Esophagus squamous epithelium (tissue), 5 donors: ENCODE measurements around the gene BBOX1. TPM values are rescaled to one million over a fixed set of nuclear protein-coding genes. Genes with fewer than 3 reads are reported as not detected.
A peak's percentile ranks its signal among the peaks of the same experiment; 100 is the strongest.

Experiments used
- DNase-seq: peaks from one replicate; lab custom pipeline; 2025; lab: John Stamatoyannopoulos, UW
- H3K27ac ChIP-seq, 4 donors: fragments of 200-600 bp; sonication (generic); one replicate each; pipeline ENCODE4 v1.5.1; 2016 to 2019; ENCODE audit warnings: mild to moderate bottlenecking in 1 of 4
- H3K27me3 ChIP-seq, 4 donors: fragments of 200-600 bp; sonication (generic); 1 replicate in 3 of 4; 2 replicates in 1 of 4; pipeline versions ENCODE4 v1.5.1 to v1.6.0; 2017 to 2021; ENCODE audit warnings: antibody characterized with exemption in 1 of 4
- H3K36me3 ChIP-seq, 3 donors: fragments of 200-600 bp; sonication (generic); one replicate each; pipeline ENCODE4 v1.5.1; 2016 to 2019
- H3K4me1 ChIP-seq, 3 donors: fragments of 200-600 bp; sonication (generic); one replicate each; pipeline ENCODE4 v1.5.1; 2017 to 2019
- H3K4me3 ChIP-seq, 4 donors: fragments of 200-600 bp; sonication (generic); 1 replicate in 3 of 4; 2 replicates in 1 of 4; pipeline ENCODE4 v1.5.1; 2016 to 2019; ENCODE audit warnings: mild to moderate bottlenecking in 2 of 4, moderate library complexity in 1 of 4
- H3K9me3 ChIP-seq, 3 donors: fragments of 200-600 bp; sonication (generic); one replicate each; pipeline ENCODE4 v1.5.1; 2016 to 2019
- POLR2A ChIP-seq, 4 donors: fragments of 450-650 bp; IDR thresholded peaks; one replicate each; pipeline ENCODE4 v1.6.1; 2017; ENCODE audit warnings: antibody characterized with exemption in 4 of 4, mild to moderate bottlenecking in 4 of 4, moderate library complexity in 3 of 4
- WGBS, 2 donors: methylation state at CpG; one replicate each; pipeline ENCODE4 v1.1.5; 2018; 5-methylcytosine and 5-hydroxymethylcytosine counted together
- intact Hi-C: fragments of 100-400 bp; cut with DNase I; formaldehyde crosslinking; loops from one replicate; pipeline ENCODE4 v1.15.0; 2022
- total RNA-seq, 4 donors: library from RNA; depleted of rRNA; stranded (reverse); fragments of >200 nt; gene quantifications; one replicate each; pipeline ENCODE4 v1.1.0, GENCODE V29; 2016
- TF ChIP-seq, protein P1 (sequence below), 6 experiments: fragments of 450-650 bp in 4 of 6; fragments of 200-600 bp in 2 of 6; sonication (generic) in 2 of 6; IDR thresholded peaks; one replicate each; pipeline ENCODE4 v1.5.1; 2016 to 2019; ENCODE audit warnings: antibody characterized with exemption in 6 of 6, mild to moderate bottlenecking in 4 of 6, moderate library complexity in 4 of 6
- donor health status: DM: yes; HTN: yes; CAD: no.

The BBOX1 gene
- total RNA-seq, 4 donors from 2014 or later = 6.0 to 25.9 (median 14.0) TPM

DNA sequence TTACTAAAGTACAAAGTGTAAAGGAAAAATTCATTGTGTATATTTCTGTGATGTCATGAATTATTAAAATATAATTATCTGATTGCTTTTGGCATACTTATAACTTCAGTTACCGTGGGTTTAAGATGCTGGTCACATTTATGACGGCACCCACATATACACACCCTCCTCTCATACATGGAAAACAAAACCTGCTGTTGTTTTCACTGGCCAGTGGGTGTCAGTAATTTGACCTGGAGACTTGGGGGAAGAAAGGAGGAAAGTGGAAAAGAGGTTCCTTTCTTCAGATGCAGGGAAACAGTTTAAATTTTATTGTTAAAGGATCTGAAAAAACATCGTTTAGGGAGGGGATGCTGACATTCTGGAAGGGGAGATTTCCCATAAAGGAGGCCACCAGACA is 742 bp upstream of the BBOX1 start:
- no peak for TF ChIP-seq POLR2A (IDR thresholded peaks at IDR 0.05)
- TF ChIP-seq, protein P1, sequence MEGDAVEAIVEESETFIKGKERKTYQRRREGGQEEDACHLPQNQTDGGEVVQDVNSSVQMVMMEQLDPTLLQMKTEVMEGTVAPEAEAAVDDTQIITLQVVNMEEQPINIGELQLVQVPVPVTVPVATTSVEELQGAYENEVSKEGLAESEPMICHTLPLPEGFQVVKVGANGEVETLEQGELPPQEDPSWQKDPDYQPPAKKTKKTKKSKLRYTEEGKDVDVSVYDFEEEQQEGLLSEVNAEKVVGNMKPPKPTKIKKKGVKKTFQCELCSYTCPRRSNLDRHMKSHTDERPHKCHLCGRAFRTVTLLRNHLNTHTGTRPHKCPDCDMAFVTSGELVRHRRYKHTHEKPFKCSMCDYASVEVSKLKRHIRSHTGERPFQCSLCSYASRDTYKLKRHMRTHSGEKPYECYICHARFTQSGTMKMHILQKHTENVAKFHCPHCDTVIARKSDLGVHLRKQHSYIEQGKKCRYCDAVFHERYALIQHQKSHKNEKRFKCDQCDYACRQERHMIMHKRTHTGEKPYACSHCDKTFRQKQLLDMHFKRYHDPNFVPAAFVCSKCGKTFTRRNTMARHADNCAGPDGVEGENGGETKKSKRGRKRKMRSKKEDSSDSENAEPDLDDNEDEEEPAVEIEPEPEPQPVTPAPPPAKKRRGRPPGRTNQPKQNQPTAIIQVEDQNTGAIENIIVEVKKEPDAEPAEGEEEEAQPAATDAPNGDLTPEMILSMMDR (IDR thresholded peaks at IDR 0.05) = peak in 2 of 6 experiments; percentile 10 to 25
- no peak overlapping the region for H3K4me3 ChIP-seq
- H3K9me3 ChIP-seq = peaks cover 0 to 15% (median 13%) of the 10 kb centered on the region in 3 donors
- peaks cover 6 to 35% (median 18%) of the 10 kb centered on the region in 3 donors for H3K4me1 ChIP-seq
- no peaks in the 10 kb centered on the region for H3K36me3 ChIP-seq
- intact Hi-C loops = no loop called here
- DNase-seq = no peak
- no peaks in the 10 kb centered on the region for H3K27me3 ChIP-seq
- 31 to 45% methylated on average over 3 of the region's 3 CpGs for WGBS, 2 donors
- peak overlapping the region; percentile 22 to 84 (median 74) for H3K27ac ChIP-seq

DNA sequence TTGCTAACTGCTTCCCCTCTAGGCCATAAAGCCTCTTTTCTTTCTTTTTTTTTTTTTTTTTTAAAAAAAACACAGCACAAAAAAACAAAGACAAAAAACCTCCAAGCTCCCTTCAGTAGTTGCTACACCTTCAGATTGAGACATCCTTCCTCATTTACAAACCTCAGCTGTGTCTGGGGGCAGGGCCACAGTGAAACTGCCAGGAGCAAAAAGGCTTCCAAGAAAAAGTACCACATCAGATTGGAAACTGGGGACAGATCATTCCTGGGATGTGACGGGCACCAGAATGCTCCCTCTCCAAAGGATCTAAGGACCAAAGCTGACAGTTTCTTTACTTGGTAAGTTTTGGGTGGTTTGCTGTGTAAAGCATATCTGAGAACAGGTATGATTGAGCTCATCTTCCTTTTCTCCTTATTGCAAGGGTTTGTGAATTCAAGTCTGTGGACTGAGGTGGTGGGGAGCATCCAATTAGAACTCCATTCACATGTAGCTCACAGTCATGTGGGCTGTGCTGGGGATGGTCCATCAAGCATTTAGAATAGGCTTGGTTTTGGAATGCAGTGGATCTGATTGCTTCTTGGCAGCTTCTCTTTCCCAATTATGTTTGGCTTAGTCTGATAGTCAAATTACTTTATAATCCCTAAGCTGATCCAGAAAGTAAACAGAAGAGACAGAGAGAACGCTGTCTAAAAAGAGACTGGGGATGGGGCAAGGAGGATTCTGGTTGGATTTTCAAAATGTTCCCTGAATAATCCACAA is 705 bp downstream of the BBOX1 start:
- DNase-seq = no peak
- H3K36me3 ChIP-seq = no peaks in the 10 kb centered on the region
- peak overlapping the region; percentile 60 to 84 (median 74) for H3K27ac ChIP-seq
- intact Hi-C loops = no loop called here
- peaks cover 6 to 35% (median 18%) of the 10 kb centered on the region in 3 donors for H3K4me1 ChIP-seq
- H3K9me3 ChIP-seq = peaks cover 0 to 15% (median 13%) of the 10 kb centered on the region in 3 donors
- H3K27me3 ChIP-seq = no peaks in the 10 kb centered on the region
- no peak for TF ChIP-seq POLR2A (IDR thresholded peaks at IDR 0.05)
- TF ChIP-seq, protein P1 (IDR thresholded peaks at IDR 0.05) = no peak
- WGBS, 2 donors = 15 to 34% methylated on average over 2 of the region's 2 CpGs
- H3K4me3 ChIP-seq = peak overlapping the region in 3 of 4 donors; percentile 12 to 33 (median 25)

DNA sequence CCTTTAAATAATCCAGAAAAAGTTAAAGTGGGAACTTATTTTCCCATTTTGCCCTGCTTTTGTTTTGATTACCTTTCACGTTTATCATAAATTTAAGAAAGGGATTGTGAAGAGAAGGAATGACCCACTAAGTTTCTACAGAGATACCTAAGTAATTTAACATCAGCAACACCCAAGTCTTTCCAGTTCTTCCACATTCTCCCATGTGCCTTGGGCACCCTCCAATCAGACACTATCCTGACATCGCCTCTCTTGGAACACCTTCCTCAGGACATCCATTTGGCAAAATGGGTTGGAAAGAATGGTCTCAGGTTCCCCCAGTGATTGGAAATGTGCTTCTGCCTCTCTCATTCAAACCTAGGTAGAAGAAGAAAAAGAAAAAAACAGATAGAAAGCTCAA is 6.3 kb downstream of the BBOX1 start:
- H3K9me3 ChIP-seq = peaks cover 0 to 12% (median 5%) of the 10 kb centered on the region in 3 donors
- DNase-seq = no peak
- intact Hi-C loops = no loop called here
- no peak overlapping the region for H3K4me3 ChIP-seq
- H3K27ac ChIP-seq = peak overlapping the region in 2 of 4 donors; percentile 4 to 36
- WGBS, 2 donors = 27 to 65% methylated on average over 2 of the region's 2 CpGs
- TF ChIP-seq, protein P1 (IDR thresholded peaks at IDR 0.05) = no peak
- no peak for TF ChIP-seq POLR2A (IDR thresholded peaks at IDR 0.05)
- no peaks in the 10 kb centered on the region for H3K27me3 ChIP-seq
- no peaks in the 10 kb centered on the region for H3K36me3 ChIP-seq
- H3K4me1 ChIP-seq = peaks cover 0 to 16% (median 2%) of the 10 kb centered on the region in 3 donors

DNA sequence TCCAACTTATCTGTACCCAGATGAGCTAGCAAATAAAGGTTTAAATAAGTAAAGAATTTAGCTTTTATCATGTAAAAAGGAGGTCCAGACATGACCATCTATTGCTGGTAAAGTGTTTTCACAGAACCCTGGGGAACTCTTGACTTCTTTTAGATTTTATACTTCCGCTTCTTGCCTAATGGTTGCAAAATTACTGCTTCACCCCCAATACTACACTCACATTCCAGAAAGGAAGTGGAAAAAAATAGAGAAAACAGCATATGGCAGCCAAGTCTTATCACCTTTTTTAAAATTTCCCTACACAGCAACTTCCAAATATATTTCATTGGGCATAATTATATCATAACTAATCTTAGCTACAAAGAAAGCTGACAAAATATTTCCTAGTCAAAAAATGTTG is 12.1 kb downstream of the BBOX1 start:
- Histone ChIP-seq H3K36me3 (peaks cover 0 to 4% (median 0%) of the 10 kb centered on the region in 3 donors), H3K27me3 (no peaks in the 10 kb centered on the region), H3K4me1 (peaks cover 0 to 8% (median 0%) of the 10 kb centered on the region in 3 donors), H3K9me3 (peaks cover 0 to 5% (median 0%) of the 10 kb centered on the region in 3 donors), H3K27ac (no peak overlapping the region), H3K4me3 (no peak overlapping the region)
- DNase-seq = no peak
- 79 to 95% methylated on average over 1 of the region's 1 CpG for WGBS, 2 donors
- intact Hi-C loops = no loop called here
- TF ChIP-seq, protein P1 (IDR thresholded peaks at IDR 0.05) = no peak
- TF ChIP-seq POLR2A (IDR thresholded peaks at IDR 0.05) = no peak

DNA sequence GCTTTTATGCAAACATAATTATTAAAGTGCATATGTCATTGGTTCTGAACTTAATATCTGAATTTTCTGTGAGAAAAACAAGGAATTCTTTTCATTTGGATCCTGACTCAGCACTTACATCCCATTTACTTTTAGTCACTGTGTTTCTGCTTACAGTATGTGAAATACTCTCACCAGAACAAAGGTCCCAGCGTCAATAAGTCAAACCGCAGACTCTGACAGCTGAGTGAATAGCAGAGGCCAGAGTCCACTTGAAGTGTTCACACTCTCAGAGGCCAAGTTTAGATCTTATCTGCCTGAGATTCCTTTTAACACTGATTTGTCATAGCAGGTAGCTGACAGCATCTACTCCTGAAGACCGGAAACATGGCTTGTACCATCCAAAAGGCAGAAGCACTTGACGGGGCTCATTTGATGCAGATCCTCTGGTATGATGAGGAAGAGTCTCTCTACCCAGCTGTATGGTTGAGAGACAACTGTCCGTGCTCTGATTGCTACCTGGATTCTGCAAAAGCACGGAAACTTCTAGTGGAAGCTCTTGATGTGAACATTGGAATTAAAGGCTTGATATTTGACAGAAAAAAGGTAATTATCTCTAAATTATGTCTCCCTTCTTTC is 14.6 kb downstream of the BBOX1 start:
- no peak for DNase-seq
- 74 to 87% methylated on average over 6 of the region's 6 CpGs for WGBS, 2 donors
- Histone ChIP-seq H3K36me3 (peaks cover 0 to 15% (median 0%) of the 10 kb centered on the region in 3 donors), H3K27me3 (no peaks in the 10 kb centered on the region), H3K27ac (no peak overlapping the region), H3K4me3 (no peak overlapping the region), H3K9me3 (peaks cover 0 to 4% (median 0%) of the 10 kb centered on the region in 3 donors), H3K4me1 (peaks cover 0 to 8% (median 0%) of the 10 kb centered on the region in 3 donors)
- no peak for TF ChIP-seq POLR2A (IDR thresholded peaks at IDR 0.05)
- TF ChIP-seq, protein P1 (IDR thresholded peaks at IDR 0.05) = no peak
- intact Hi-C loops = no loop called here
